Neural progenitor cell (in vitro differentiated cells): ENCODE measurements around the gene SACM1L. TPM values are rescaled to one million over a fixed set of nuclear protein-coding genes. Genes with fewer than 3 reads are reported as not detected.

Experiments
- DNase-seq: peaks from one replicate; pipeline ENCODE4 v3.0.0-alpha.2; 2016; ENCODE audit warnings: low spot score
- H2AFZ ChIP-seq: fragments of 200-600 bp; sonication (generic); replicated peaks from 2 replicates; pipeline ENCODE4 v1.6.1; 2016; ENCODE audit warnings: antibody characterized with exemption
- H3F3A ChIP-seq: fragments of 200-600 bp; sonication (generic); 2 replicates; pipeline ENCODE4 v1.6.1; 2016; ENCODE audit warnings: antibody characterized with exemption, low read depth
- H3K27ac ChIP-seq: fragments of 200-600 bp; sonication (generic); 2 replicates; pipeline ENCODE4 v1.5.1; 2016; ENCODE audit warnings: mild to moderate bottlenecking
- H3K27me3 ChIP-seq: fragments of 200-600 bp; sonication (generic); 2 replicates; pipeline ENCODE4 v1.6.1; 2016; ENCODE audit warnings: mild to moderate bottlenecking, moderate library complexity
- H3K36me3 ChIP-seq: fragments of 200-600 bp; sonication (generic); 2 replicates; pipeline ENCODE4 v1.5.1; 2016
- H3K4me1 ChIP-seq: fragments of 200-600 bp; sonication (generic); 2 replicates; pipeline ENCODE4 v1.6.1; 2016; ENCODE audit warnings: mixed run types
- H3K4me2 ChIP-seq: fragments of 200-600 bp; sonication (generic); 2 replicates; pipeline ENCODE4 v1.6.1; 2016
- H3K4me3 ChIP-seq: fragments of 200-600 bp; sonication (generic); 2 replicates; pipeline ENCODE4 v1.5.1; 2016
- H3K79me2 ChIP-seq: fragments of 200-600 bp; sonication (generic); 2 replicates; pipeline ENCODE4 v1.6.1; 2016; ENCODE audit warnings: low read depth
- H3K9ac ChIP-seq: fragments of 200-600 bp; sonication (generic); 2 replicates; pipeline ENCODE4 v1.6.1; 2016
- H3K9me3 ChIP-seq: fragments of 200-600 bp; sonication (generic); 2 replicates; pipeline ENCODE4 v1.5.1; 2016; ENCODE audit warnings: low read depth
- H4K20me1 ChIP-seq: fragments of 200-600 bp; sonication (generic); 2 replicates; pipeline ENCODE4 v1.6.1; 2016; ENCODE audit warnings: low read depth
- H3K27ac Mint-ChIP-seq: 3 replicates; pipeline ENCODE4 v1.8.0; 2021; ENCODE audit warnings: mixed read lengths
- H3K27me3 Mint-ChIP-seq: 2 replicates; pipeline ENCODE4 v1.8.0; 2022; ENCODE audit warnings: low read depth, mild to moderate bottlenecking, inconsistent platforms, moderate library complexity, mixed read lengths; ENCODE audit not compliant: insufficient read depth
- H3K36me3 Mint-ChIP-seq: 3 replicates; pipeline ENCODE4 v1.8.0; 2021; ENCODE audit warnings: mixed read lengths
- H3K4me1 Mint-ChIP-seq: 3 replicates; pipeline ENCODE4 v1.8.0; 2021; ENCODE audit warnings: mixed read lengths
- H3K4me3 Mint-ChIP-seq: 3 replicates; pipeline ENCODE4 v1.8.0; 2021; ENCODE audit warnings: mild to moderate bottlenecking, moderate library complexity, mixed read lengths
- H3K9me3 Mint-ChIP-seq: 3 replicates; pipeline ENCODE4 v1.8.0; 2020; ENCODE audit warnings: mixed read lengths
- CTCF ChIP-seq: fragments of 200-600 bp; sonication (generic); IDR thresholded peaks from 2 replicates; pipeline ENCODE4 v1.5.1; 2017; ENCODE audit warnings: antibody characterized with exemption, mild to moderate bottlenecking
- EZH2 ChIP-seq: fragments of 200-600 bp; sonication (generic); IDR thresholded peaks from 2 replicates; pipeline ENCODE4 v1.6.1; 2017; ENCODE audit warnings: antibody characterized with exemption, mild to moderate bottlenecking, moderate library complexity
- EZH2phosphoT487 ChIP-seq: fragments of 200-600 bp; sonication (generic); IDR thresholded peaks from 2 replicates; pipeline ENCODE4 v1.6.1; 2017; ENCODE audit warnings: antibody characterized with exemption
- total RNA-seq: library from RNA; depleted of rRNA; stranded (reverse); fragments of >200 nt; gene quantifications from 2 replicates; pipeline ENCODE4 v1.2.3, GENCODE V29; 2015; ENCODE audit warnings: low replicate concordance

The SACM1L gene
- total RNA-seq, 1 donor from 2014 or later = 61.8 TPM

GRCh38 chr3:45711931-45712330, 22.7 kb downstream of the SACM1L start:
- H3K4me1 Mint-ChIP-seq = no peaks in the 10 kb centered on the region
- H4K20me1 ChIP-seq = peaks cover 3% of the 10 kb centered on the region
- H3K4me3 ChIP-seq = no peak overlapping the region
- H3K9me3 Mint-ChIP-seq = no peaks in the 10 kb centered on the region
- no peak overlapping the region for H3K4me3 Mint-ChIP-seq
- peaks cover 30% of the 10 kb centered on the region for H3K36me3 Mint-ChIP-seq
- no peaks in the 10 kb centered on the region for H3K27me3 Mint-ChIP-seq
- TF ChIP-seq EZH2 = no peak
- TF ChIP-seq EZH2phosphoT487 = no peak
- TF ChIP-seq CTCF = no peak
- no peak for DNase-seq
- H3K27ac ChIP-seq = no peak overlapping the region
- H3K79me2 ChIP-seq = no peaks in the 10 kb centered on the region
- H3F3A ChIP-seq = no peaks in the 10 kb centered on the region
- H3K4me1 ChIP-seq = no peaks in the 10 kb centered on the region
- H2AFZ ChIP-seq = no peak overlapping the region
- no peaks in the 10 kb centered on the region for H3K9me3 ChIP-seq
- no peaks in the 10 kb centered on the region for H3K27me3 ChIP-seq
- H3K36me3 ChIP-seq = peaks cover 3% of the 10 kb centered on the region
- H3K4me2 ChIP-seq = no peak overlapping the region
- no peak overlapping the region for H3K9ac ChIP-seq
- H3K27ac Mint-ChIP-seq = no peak overlapping the region

- Mint-ChIP-seq H3K36me3 (peaks cover 25% of the 10 kb centered on the region), H3K27me3 (no peaks in the 10 kb centered on the region), H3K4me1 (no peaks in the 10 kb centered on the region), H3K4me3 (no peak overlapping the region), H3K9me3 (no peaks in the 10 kb centered on the region), H3K27ac (no peak overlapping the region)
- no peak overlapping the region for H3K9ac ChIP-seq
- H4K20me1 ChIP-seq = no peaks in the 10 kb centered on the region
- H3K36me3 ChIP-seq = peaks cover 3% of the 10 kb centered on the region
- H3K79me2 ChIP-seq = no peaks in the 10 kb centered on the region
- no peak overlapping the region for H3K4me2 ChIP-seq
- no peaks in the 10 kb centered on the region for H3K27me3 ChIP-seq
- H3K9me3 ChIP-seq = no peaks in the 10 kb centered on the region
- H3K4me1 ChIP-seq = no peaks in the 10 kb centered on the region
- H2AFZ ChIP-seq = no peak overlapping the region
- H3K4me3 ChIP-seq = no peak overlapping the region
- TF ChIP-seq EZH2phosphoT487 (no peak), EZH2 (no peak), CTCF (no peak)
- no peak overlapping the region for H3K27ac ChIP-seq
- H3F3A ChIP-seq = no peaks in the 10 kb centered on the region
- DNase-seq = no peak
These were observed 23.4 kb downstream of the SACM1L start for GRCh38 chr3:45712434-45713110.

GRCh38 chr3:45715945-45716344, 26.7 kb downstream of the SACM1L start:
- Histone ChIP-seq H3F3A (no peaks in the 10 kb centered on the region), H3K4me3 (no peak overlapping the region), H2AFZ (no peak overlapping the region), H3K36me3 (no peaks in the 10 kb centered on the region), H3K79me2 (no peaks in the 10 kb centered on the region), H3K4me2 (no peak overlapping the region), H4K20me1 (no peaks in the 10 kb centered on the region), H3K27ac (no peak overlapping the region), H3K9ac (no peak overlapping the region), H3K27me3 (no peaks in the 10 kb centered on the region), H3K4me1 (no peaks in the 10 kb centered on the region), H3K9me3 (no peaks in the 10 kb centered on the region)
- Mint-ChIP-seq H3K27ac (no peak overlapping the region), H3K36me3 (peaks cover 24% of the 10 kb centered on the region), H3K9me3 (no peaks in the 10 kb centered on the region), H3K27me3 (no peaks in the 10 kb centered on the region), H3K4me3 (no peak overlapping the region), H3K4me1 (no peaks in the 10 kb centered on the region)
- TF ChIP-seq EZH2phosphoT487 (no peak), CTCF (no peak), EZH2 (no peak)
- no peak for DNase-seq
